ENCODE measurements around the gene ZNF280B. TPM values are rescaled to one million over a fixed set of nuclear protein-coding genes. Genes with fewer than 3 reads are reported as not detected.

The ZNF280B gene
- total RNA-seq, 1 donor from 2014 or later, result 5.0 TPM

DNA sequence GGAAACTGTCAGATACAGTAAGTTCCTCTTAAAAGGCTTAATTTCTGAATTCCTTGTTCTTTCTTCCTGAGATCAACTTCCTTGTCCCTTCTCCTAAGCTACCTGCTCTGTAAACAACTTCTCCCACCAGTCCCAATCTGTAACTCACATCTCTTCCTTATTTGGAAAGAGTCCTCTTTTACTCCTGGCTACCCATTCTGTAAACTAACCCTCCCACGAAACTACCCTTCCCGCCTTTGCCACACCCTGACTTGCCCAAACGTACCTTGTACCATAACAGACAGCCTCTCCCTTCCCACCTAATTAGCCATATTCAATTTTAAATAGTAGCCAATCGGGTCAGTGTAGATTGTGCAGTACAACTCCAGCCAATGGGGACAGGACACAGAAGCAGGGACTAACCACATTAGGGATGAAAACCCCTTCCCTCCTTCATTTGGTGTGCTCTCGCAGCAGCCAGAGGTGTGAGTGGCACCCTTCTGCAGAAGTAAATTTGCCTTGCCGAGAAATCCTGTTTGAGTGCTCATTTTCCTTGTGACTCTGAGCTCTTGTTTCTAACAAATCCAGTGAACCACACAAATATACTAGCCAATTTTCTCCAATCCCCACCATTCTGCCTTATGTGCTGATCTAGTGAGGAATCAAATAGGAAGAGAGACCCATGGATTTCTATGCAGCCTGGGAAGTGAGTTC is 49.5 kb downstream of the ZNF280B start:
- no peak overlapping the region for H3K4me3 Mint-ChIP-seq
- no peaks in the 10 kb centered on the region for H3K4me1 Mint-ChIP-seq (ENCODE audit: unreplicated experiment)
- no peaks in the 10 kb centered on the region for H3K36me3 Mint-ChIP-seq
- DNase-seq (ENCODE audit: extremely low spot score, unreplicated experiment), result no peak
- no peaks in the 10 kb centered on the region for H3K9me3 Mint-ChIP-seq
- peaks cover 65% of the 10 kb centered on the region for H3K27me3 Mint-ChIP-seq
- TF ChIP-seq, protein P1, sequence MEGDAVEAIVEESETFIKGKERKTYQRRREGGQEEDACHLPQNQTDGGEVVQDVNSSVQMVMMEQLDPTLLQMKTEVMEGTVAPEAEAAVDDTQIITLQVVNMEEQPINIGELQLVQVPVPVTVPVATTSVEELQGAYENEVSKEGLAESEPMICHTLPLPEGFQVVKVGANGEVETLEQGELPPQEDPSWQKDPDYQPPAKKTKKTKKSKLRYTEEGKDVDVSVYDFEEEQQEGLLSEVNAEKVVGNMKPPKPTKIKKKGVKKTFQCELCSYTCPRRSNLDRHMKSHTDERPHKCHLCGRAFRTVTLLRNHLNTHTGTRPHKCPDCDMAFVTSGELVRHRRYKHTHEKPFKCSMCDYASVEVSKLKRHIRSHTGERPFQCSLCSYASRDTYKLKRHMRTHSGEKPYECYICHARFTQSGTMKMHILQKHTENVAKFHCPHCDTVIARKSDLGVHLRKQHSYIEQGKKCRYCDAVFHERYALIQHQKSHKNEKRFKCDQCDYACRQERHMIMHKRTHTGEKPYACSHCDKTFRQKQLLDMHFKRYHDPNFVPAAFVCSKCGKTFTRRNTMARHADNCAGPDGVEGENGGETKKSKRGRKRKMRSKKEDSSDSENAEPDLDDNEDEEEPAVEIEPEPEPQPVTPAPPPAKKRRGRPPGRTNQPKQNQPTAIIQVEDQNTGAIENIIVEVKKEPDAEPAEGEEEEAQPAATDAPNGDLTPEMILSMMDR (conservative IDR thresholded peaks at IDR 0.05), result no peak
- no peak overlapping the region for H3K27ac Mint-ChIP-seq

DNA sequence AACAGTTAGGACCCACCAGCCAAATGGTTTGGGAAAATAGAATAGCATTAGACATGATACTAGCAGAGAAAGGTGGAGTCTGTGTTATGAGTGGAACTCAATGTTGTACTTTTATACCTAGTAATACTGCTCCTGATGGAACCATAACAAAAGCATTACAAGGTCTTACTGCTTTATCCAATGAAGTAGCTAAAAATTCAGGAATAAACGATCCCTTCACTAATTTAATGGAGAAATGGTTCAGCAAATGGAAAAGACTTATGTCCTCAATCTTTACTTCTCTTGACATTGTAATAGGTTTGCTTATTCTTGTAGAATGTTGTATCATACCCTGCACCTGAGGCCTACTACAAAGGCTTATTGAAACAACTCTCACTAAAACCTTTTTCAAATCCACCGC is 50.2 kb downstream of the ZNF280B start:
- no peak overlapping the region for H3K4me3 Mint-ChIP-seq
- H3K36me3 Mint-ChIP-seq, result no peaks in the 10 kb centered on the region
- H3K27me3 Mint-ChIP-seq, result peaks cover 65% of the 10 kb centered on the region
- H3K9me3 Mint-ChIP-seq, result no peaks in the 10 kb centered on the region
- TF ChIP-seq, protein P1 (conservative IDR thresholded peaks at IDR 0.05), result no peak
- no peaks in the 10 kb centered on the region for H3K4me1 Mint-ChIP-seq (ENCODE audit: unreplicated experiment)
- no peak overlapping the region for H3K27ac Mint-ChIP-seq
- no peak for DNase-seq (ENCODE audit: extremely low spot score, unreplicated experiment)

DNA sequence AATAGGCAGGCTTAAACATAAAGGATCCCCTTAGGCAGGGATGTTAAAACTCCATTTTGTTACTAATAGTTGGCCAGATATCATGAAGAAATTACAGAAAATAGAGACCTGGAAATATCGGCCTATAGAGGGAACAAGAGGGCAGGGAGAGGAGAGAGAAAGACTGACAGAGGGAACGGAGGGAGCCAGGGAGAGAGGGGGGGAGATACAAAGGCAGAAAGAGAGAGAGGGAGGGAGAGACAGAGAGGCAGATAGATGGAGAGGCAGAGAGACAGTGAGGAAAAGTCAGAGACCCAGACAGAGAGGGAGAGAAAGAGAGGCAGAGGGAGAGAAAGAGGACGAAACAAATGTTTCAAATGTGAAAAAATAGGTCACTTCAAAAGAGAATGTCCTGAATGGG is 53.5 kb downstream of the ZNF280B start:
- TF ChIP-seq, protein P1 (conservative IDR thresholded peaks at IDR 0.05), result no peak
- Mint-ChIP-seq H3K27me3 (peaks cover 71% of the 10 kb centered on the region), H3K27ac (no peak overlapping the region), H3K36me3 (no peaks in the 10 kb centered on the region), H3K4me3 (no peak overlapping the region), H3K4me1 (ENCODE audit: unreplicated experiment) (no peaks in the 10 kb centered on the region), H3K9me3 (no peaks in the 10 kb centered on the region)
- no peak for DNase-seq (ENCODE audit: extremely low spot score, unreplicated experiment)

DNA sequence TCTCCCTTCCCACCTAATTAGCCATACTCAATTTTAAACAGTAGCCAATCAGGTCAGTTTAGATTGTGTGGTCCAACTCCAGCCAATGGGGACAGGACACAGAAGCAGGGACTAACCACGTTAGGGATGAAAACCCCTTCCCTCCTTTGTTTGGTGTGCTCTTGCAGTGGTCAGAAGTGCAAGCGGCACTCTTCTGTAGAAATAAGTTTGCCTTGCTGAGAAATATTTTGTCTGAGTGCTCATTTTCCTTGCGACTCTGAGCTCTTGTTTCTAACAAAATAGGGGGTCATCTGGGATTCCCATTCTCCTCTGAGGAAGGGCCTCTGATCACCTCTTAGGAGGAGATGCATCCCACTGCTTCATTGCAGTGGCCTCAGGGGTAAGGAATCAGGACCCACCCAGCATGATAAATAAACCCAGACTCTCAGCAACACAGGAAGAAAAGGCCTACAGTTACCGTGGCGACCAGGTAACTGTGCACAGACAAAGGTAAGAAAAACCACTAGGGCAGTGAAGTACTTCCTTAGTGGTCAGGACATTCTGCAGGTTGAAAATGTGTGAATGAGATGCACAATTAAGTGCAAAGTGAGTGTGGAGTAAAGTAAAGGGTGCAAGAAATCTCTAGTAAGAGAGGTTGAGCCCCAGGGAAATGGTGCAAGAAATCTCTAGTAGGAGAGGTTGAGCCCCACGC is 55.4 kb downstream of the ZNF280B start:
- no peak overlapping the region for H3K27ac Mint-ChIP-seq

DNA sequence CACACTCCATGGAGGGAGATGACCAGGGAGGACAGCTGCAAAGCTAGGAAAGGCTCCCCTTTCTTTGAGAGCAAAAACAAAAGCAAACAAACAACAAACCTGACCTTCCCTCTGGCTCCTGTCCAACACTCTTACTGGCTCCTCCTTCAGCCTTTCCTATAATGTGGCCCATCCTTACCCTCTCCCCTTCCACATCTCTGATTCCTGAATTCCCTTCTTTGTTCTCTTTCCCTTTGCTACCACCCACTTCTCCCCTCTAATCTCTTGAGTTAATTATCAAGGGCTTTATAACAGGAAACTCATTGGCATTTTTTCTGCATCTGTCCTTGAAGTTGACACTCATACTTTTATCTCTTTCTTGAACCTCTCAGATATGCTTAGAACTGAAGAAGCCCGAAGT is 56.3 kb downstream of the ZNF280B start:
- Mint-ChIP-seq H3K4me1 (ENCODE audit: unreplicated experiment) (no peaks in the 10 kb centered on the region), H3K4me3 (no peak overlapping the region), H3K27me3 (peaks cover 93% of the 10 kb centered on the region), H3K27ac (no peak overlapping the region), H3K9me3 (no peaks in the 10 kb centered on the region), H3K36me3 (no peaks in the 10 kb centered on the region)
- DNase-seq (ENCODE audit: extremely low spot score, unreplicated experiment), result no peak
- TF ChIP-seq, protein P1 (conservative IDR thresholded peaks at IDR 0.05), result no peak

More for the DNA sequence above, 55.4 kb downstream of the ZNF280B start:
- no peaks in the 10 kb centered on the region for H3K9me3 Mint-ChIP-seq
- H3K36me3 Mint-ChIP-seq, result no peaks in the 10 kb centered on the region
- TF ChIP-seq, protein P1 (conservative IDR thresholded peaks at IDR 0.05), result no peak
- DNase-seq (ENCODE audit: extremely low spot score, unreplicated experiment), result no peak
- H3K4me1 Mint-ChIP-seq (ENCODE audit: unreplicated experiment), result no peaks in the 10 kb centered on the region
- no peak overlapping the region for H3K4me3 Mint-ChIP-seq
- H3K27me3 Mint-ChIP-seq, result peaks cover 85% of the 10 kb centered on the region
